Left lobe of liver (tissue), 2 donors: ENCODE measurements around the gene AK5. TPM values are rescaled to one million over a fixed set of nuclear protein-coding genes. Genes with fewer than 3 reads are reported as not detected.
A peak's percentile ranks its signal among the peaks of the same experiment; 100 is the strongest.

Experiments used
- ATAC-seq: fragments of 200-7000 bp; cut with Tn5 transposase; one replicate; pipeline ENCODE4 v1.9.1; 2020; ENCODE audit warnings: mild to moderate bottlenecking, moderate library complexity
- DNase-seq: peaks from one replicate; pipeline ENCODE4 v3.0.0-alpha.2; 2020; ENCODE audit warnings: low spot score
- total RNA-seq: library from RNA; stranded (reverse); gene quantifications from one replicate; pipeline ENCODE4 v1.2.1, GENCODE V29; 2021
- donor health status: DM: no; HTN: no; CAD: no; lungs with moderate emphysema.
- donor health status: DM: no; HTN: yes; CAD: no.

The AK5 gene
- total RNA-seq, 1 donor from 2014 or later, result 0.15 TPM

DNA sequence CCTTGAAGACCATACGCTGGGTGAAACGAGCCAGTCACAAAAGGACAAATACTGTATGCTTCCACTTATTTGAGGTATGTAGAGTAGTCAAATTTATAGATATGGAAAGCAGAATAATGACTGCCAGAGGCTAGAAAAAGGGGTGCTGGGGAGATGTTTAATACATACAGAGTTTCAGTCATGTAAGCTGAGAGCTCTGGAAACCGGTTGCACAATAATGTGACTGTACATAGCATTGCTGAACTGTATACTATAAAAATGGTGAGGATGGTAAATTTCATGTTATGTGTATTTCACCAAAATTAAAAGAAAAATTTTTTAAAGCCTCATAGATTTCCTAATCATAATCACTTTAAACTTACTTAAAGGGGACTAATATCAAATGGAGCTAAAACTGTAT is 289.8 kb downstream of the AK5 start:
- DNase-seq (no peak), ATAC-seq (no peak)

DNA sequence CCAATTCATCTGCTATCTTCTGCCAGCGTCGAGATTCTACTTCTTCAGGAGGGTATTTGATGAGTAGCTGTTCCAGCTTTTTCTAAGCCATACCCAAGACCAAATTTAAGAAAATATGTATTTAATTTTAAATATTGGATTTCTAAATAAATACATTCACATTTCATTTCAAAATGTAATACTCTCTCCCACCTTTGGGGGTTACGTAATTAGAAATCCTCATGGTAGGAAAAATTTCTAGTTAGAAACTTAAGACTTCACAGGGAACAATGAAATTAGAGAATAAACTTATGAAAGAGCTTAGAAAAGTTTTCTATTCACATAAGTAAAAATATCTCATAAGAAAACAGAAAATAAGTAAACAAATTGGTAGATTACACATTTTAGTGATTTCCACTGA is 297.7 kb downstream of the AK5 start:
- ATAC-seq, result no peak

DNA sequence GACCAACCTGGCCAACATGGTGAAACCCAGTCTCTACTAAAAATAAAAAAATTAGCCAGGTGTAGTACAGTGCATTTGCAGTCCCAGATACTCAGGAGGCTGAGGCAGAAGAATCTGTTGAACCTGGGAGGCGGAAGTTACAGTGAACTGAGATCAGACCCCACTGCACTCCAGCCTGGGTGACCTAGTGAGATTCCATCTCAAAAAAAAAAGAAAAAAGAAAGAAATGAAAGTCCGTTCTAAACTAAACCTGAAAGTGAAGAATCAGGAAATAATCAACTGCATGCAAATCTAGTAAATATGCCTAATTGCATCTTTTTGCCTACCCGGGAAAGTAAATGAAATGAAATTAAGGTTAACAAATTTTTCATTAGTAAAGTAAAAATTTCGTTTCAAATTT is 301.1 kb downstream of the AK5 start:
- ATAC-seq (peak; percentile 21), DNase-seq (no peak)

More for the DNA sequence above, 297.7 kb downstream of the AK5 start:
- DNase-seq, result no peak

DNA sequence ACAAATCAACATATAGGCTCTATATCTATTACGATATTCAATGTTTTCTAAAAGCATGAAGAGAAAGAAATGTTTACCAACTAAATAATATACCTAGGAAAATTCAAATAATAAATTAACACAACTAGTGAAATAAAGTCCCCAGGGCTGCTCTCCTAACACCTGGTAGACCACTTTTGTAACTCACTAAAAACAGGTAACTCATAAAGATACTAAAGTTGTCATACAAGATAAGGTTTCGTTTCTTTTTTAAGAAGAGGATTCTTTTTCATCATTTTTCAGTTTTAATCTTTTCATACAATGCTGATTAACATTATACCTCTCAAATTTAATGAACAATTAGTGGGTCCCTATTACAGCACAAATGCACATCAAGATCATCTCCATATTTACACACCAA is 301.7 kb downstream of the AK5 start:
- ATAC-seq, result no peak

DNA sequence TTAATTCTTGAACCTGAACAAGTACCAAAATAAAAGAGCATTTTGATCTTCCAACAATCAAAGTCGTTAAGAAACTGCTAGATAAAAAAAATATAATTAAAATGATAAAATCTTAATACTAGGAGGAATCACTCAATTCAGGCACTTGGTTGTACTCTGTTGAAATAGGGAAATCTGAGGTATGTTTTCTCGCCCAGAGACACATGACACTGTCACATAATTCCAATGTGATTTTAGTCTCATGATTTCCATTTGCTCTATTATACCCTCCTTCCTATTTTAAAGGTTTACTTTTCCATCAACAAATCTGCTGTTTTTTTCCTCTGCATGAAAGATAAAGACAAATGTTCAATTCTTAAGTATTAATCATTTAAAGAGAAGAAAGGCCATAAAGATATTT is 303.1 kb downstream of the AK5 start:
- no peak for ATAC-seq

More for the DNA sequence above, 301.7 kb downstream of the AK5 start:
- DNase-seq, result no peak

DNA sequence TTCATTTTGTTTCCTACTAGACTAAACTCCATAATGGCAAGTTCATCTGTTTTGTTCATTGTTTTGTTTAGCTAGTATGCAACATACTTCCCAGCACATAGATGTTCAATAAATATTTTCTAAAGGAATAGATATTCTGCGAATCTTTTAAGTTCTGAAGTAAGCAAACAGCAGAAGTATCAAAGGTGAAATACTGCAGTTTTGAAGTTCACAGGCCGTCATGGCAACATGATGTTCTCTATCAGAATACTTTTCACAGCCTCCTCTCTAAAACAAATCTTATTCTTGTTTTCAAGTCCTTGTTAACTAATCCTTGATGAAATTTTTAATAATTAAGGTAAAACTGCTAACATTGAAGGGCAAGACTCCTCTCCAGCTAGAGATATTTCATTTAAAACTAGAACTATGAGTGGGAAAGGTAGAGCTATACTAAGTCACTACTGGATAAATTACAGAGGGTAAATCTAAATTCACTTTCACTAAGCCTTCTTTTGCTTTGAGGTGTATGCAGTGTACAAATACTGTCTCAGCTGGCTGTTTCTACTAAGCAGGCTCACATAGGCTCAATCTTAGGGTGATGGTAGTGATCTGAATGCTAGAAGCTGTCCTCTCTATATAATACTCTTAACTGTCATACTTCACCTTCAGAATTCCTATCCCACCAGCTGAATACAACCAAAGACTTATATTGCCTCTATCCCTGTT is 303.9 kb downstream of the AK5 start:
- no peak for DNase-seq
- ATAC-seq, result peak; percentile 64

More for the DNA sequence above, 303.1 kb downstream of the AK5 start:
- DNase-seq, result no peak

DNA sequence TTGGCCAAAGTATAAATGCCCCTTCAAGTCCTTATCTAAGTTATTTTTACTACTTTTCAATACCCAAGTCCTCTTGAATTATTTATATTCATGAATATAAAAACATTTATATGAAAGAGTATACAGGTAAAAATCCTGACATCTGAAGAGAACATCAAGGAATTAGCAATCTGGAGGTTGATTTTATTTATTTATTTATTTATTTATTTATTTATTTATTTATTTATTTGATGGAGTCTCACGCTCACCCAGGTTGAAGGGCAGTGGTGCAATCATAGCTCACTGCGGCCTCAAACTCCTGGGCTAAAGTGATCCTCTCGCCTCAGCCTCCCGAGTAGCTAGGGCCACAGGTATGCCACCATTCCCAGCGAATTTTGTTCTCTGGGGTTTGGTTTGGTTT is 307.4 kb downstream of the AK5 start:
- no peak for ATAC-seq
- DNase-seq, result no peak

DNA sequence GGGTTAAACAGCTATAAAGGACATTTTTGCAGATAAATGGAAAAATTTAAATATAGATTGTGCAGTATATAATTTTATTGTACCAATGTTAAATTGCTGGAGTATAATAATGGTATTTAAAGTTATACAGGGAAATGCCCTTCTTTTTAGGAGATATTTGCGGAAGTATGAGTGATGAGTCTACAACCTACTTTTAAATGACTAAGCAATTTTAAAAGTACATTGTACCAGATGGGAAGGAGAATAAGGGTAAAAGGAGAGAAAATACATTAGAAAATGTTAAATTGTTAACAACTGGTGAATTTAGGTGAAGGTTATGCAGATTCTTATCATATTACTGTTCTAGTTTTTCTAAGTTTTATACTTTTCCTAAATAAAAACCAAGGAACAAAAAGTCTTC is 308.8 kb downstream of the AK5 start:
- DNase-seq (no peak), ATAC-seq (no peak)

DNA sequence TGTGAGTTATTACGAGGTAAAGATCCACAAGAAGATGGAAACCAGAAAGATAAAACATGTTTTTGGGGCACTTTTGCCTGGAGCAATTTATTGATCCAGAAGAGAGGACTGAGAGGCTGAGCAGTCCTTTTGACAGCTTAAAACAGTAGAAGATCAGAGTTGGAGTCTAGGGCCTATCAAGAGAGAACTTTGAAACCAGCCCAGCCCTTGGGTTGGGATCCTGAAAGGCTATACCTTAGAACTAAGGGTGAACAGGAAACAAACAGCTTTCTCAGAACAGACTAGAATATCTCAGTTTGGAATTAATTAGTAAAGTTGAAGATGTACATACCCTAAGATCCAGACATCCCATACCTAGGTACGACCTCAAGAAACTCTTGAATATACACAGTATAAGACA is 311.1 kb downstream of the AK5 start:
- ATAC-seq (no peak), DNase-seq (no peak)

DNA sequence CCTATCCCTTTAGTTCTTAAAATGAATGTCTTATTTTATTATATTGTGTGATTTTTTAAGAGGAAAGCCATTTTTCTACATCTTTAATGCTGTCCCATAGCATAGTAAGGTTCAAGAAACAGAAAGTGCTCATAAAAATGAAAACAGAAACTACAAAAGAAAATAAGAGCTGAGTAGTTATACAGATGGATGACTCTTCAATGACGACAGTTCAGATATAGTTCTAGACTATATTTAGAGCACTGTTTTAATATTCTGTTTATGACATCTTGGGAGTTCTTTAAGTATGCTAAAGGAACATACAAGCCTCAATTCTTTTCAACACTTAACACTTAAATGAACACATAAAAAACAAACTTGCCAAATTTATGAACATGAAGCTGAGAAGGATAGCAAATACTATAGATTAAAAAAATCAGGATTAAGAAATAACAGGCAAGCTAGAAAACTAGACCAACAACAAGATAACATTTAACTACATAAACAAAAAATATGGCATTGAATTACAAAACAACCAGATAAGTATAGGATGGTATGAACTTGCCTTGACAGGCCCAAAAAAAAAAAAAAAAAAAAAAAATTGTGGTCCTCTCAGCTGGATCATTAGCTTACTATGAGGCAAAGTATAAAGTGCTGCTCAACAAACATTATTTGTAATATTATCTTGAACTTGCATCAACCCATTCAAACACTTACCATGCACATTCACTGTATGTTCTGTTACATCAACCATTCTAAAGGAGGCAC is 312.7 kb downstream of the AK5 start:
- DNase-seq (no peak), ATAC-seq (no peak)

DNA sequence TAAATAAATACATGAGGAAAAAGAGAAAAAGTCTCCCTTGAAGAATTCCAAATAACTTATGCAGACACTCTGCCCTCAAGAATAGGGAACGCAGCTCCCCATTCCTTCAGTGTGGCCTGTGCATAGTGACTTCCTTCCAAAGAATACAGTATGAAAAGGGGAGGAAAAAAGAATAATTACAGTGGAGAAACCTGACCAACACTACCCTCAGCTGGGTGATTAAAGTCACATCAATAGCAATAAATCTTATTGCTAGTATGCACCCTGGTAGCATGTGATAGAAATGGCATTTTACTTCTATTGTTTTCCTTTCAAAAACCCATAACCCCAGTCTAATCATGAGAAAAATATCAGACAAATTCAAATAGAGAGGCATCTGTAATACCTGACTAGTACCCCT is 315.5 kb downstream of the AK5 start:
- DNase-seq, result no peak
- ATAC-seq, result no peak

DNA sequence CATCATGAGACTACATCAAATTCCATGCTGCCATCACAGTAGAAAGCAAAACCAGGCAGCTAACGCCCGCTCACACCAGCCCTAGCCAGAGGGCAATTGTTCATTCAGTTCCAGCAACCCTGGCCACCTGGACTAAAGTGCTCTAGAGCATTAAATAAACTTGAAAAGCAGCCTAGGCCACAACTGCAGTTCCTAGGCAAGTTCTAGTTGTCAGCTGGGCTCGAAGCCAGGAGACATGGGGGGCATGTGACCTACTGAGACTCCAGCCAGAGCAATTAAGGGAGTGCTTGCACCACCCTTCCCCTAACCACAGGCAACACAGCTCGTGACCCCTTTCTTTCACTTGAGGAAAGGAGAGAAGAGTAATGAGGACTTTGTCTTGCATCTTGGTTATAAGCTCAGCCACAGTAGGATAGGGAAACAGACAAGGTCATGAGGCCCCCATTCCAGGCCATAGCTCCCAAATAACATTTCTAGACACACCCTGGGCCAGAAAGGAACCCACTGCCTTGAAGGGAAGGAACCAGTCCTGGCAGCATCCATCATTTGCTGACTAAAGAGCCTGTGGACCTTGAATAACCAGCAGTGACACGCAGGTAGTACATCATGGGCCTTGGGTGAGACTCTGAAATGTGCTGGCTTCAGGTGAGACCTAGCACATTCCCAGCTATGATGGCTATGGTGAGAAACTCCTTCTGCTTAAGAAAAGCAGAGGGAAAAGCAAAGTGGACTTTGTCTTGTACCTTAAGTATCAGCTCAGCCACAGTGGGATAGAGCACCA is 323.6 kb downstream of the AK5 start:
- peak; percentile 55 for DNase-seq
- ATAC-seq, result peak; percentile 74

DNA sequence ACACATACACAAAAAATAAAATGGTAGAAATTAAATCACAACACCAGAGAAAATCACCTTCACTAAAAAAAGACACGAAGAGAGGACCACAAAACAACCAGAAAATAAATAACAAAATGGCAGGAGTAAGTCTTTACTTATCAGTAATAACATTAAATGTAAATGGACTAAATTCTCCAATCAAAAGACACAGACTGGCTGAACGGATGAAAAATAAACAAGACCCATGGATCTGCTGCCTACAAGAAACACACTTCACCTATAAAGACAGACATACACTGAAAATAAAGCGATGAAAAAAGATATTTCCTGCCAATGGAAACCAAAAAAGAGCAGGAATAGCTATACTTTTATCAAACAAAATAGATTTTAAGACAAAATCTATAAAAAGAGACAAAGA is 327.1 kb downstream of the AK5 start:
- no peak for ATAC-seq
- DNase-seq, result no peak

Other genes starting within 250 kb of the AK5 start
- 14.2 TPM for gene PIGK, start 62.6 kb upstream of the AK5 start, total RNA-seq